ENCODE data around the gene PAQR8. TPM values are rescaled to one million over a fixed set of nuclear protein-coding genes. Genes with fewer than 3 reads are reported as not detected.

The PAQR8 gene
- total RNA-seq, 1 experiment from 2014 or later, result 3.0 TPM

GRCh38 chr6:52377538-52378221 is 15.7 kb downstream of the PAQR8 start:
- no peak overlapping the region for H3K23ac ChIP-seq (ENCODE audit: insufficient read length, low read depth, low read length)
- H3K36me3 Mint-ChIP-seq (ENCODE audit: insufficient read depth in 1 of 3, low read depth in 3 of 3), result peaks cover 6 to 15% (median 7%) of the 10 kb centered on the region in 3 experiments
- no peak overlapping the region for H3K4me2 ChIP-seq (ENCODE audit: insufficient read depth, insufficient read length, low read length)
- no peaks in the 10 kb centered on the region; the same call in 1 of the 2 replicates for H3K27me3 Mint-ChIP-seq (ENCODE audit: low read depth)
- no peak overlapping the region for H2BK120ac ChIP-seq (ENCODE audit: low read depth, low read length, poor library complexity, severe bottlenecking)
- H3K27ac Mint-ChIP-seq, result no peak overlapping the region
- H3K27ac ChIP-seq (ENCODE audit: insufficient read length, low read depth, low read length), result no peak overlapping the region
- peaks cover 2 to 3% of the 10 kb centered on the region in 2 experiments; a peak in 2 of 4 replicates for H3K4me1 Mint-ChIP-seq
- H3K4me1 ChIP-seq (ENCODE audit: insufficient read depth, low read length), result no peaks in the 10 kb centered on the region
- no peak overlapping the region for H4K8ac ChIP-seq (replicated peaks; ENCODE audit: insufficient read length, low read depth, low read length)
- H3K14ac ChIP-seq (ENCODE audit: insufficient read depth, low read length), result no peak overlapping the region
- no peaks in the 10 kb centered on the region for H3K23me2 ChIP-seq (ENCODE audit: insufficient read length, low read depth, low read length, poor library complexity, severe bottlenecking)
- H3K4me3 Mint-ChIP-seq, result no peak overlapping the region
- H3T11ph ChIP-seq (ENCODE audit: low read length), result no peak overlapping the region
- H4K5ac ChIP-seq (ENCODE audit: insufficient read length, low read depth, low read length), result no peak overlapping the region
- DNase-seq, result no peak
- H3K18ac ChIP-seq (ENCODE audit: insufficient read length, low read depth, low read length), result no peak overlapping the region
- H4K20me1 ChIP-seq (ENCODE audit: control insufficient read depth, insufficient read depth, insufficient read length), result no peaks in the 10 kb centered on the region
- peaks cover 2 to 6% of the 10 kb centered on the region in 2 experiments; a peak in 2 of 5 replicates for H3K9me3 Mint-ChIP-seq
- no peaks in the 10 kb centered on the region for H3K9me3 ChIP-seq (ENCODE audit: control insufficient read depth, low read depth, low read length)
- no peak overlapping the region for H2AK5ac ChIP-seq (ENCODE audit: insufficient read length, low read length)
- H3K79me1 ChIP-seq (ENCODE audit: insufficient read depth, low read depth, low read length, poor library complexity, severe bottlenecking), result no peaks in the 10 kb centered on the region
- no peak overlapping the region for H2BK20ac ChIP-seq (ENCODE audit: low read depth, low read length, poor library complexity, severe bottlenecking)
- no peak overlapping the region for H3K56ac ChIP-seq (ENCODE audit: insufficient read length, low read depth, low read length)
- H4K91ac ChIP-seq (ENCODE audit: insufficient read length, low read depth, low read length), result no peak overlapping the region
- H3K27me3 ChIP-seq (ENCODE audit: insufficient read depth, low read length), result no peaks in the 10 kb centered on the region
- no peak overlapping the region for H2BK15ac ChIP-seq (ENCODE audit: low read depth, low read length)
- H2BK5ac ChIP-seq (ENCODE audit: insufficient read length, low read length), result no peak overlapping the region
- H3K4ac ChIP-seq (ENCODE audit: low read depth, low read length), result no peak overlapping the region
- H3K9ac ChIP-seq (ENCODE audit: extremely low read depth, insufficient read length, low read length), result no peak overlapping the region
- TF ChIP-seq, protein P1, sequence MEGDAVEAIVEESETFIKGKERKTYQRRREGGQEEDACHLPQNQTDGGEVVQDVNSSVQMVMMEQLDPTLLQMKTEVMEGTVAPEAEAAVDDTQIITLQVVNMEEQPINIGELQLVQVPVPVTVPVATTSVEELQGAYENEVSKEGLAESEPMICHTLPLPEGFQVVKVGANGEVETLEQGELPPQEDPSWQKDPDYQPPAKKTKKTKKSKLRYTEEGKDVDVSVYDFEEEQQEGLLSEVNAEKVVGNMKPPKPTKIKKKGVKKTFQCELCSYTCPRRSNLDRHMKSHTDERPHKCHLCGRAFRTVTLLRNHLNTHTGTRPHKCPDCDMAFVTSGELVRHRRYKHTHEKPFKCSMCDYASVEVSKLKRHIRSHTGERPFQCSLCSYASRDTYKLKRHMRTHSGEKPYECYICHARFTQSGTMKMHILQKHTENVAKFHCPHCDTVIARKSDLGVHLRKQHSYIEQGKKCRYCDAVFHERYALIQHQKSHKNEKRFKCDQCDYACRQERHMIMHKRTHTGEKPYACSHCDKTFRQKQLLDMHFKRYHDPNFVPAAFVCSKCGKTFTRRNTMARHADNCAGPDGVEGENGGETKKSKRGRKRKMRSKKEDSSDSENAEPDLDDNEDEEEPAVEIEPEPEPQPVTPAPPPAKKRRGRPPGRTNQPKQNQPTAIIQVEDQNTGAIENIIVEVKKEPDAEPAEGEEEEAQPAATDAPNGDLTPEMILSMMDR (conservative IDR thresholded peaks at IDR 0.05), result no peak
- no peak overlapping the region for H2AFZ ChIP-seq (ENCODE audit: low read length)
- no peaks in the 10 kb centered on the region for H3K79me2 ChIP-seq (ENCODE audit: insufficient read depth, low read length)
- WGBS (ENCODE audit: extremely low coverage, insufficient read length, low lambda C conversion rate), result no CpG with 5 or more reads among the region's 3 CpGs
- H2BK12ac ChIP-seq (ENCODE audit: insufficient read length, low read depth, low read length), result no peak overlapping the region

Measured in H9 (cell line).